GM21737 (cell line): Measurements from ENCODE around the gene ERICH6B.

Experiments used
- ATAC-seq: cut with Tn5 transposase; IDR thresholded peaks from one replicate; pipeline ENCODE4 v1.9.1; 2021; ENCODE audit warnings: mild to moderate bottlenecking, moderate library complexity; ENCODE audit not compliant: unreplicated experiment

ERICH6B gene

DNA sequence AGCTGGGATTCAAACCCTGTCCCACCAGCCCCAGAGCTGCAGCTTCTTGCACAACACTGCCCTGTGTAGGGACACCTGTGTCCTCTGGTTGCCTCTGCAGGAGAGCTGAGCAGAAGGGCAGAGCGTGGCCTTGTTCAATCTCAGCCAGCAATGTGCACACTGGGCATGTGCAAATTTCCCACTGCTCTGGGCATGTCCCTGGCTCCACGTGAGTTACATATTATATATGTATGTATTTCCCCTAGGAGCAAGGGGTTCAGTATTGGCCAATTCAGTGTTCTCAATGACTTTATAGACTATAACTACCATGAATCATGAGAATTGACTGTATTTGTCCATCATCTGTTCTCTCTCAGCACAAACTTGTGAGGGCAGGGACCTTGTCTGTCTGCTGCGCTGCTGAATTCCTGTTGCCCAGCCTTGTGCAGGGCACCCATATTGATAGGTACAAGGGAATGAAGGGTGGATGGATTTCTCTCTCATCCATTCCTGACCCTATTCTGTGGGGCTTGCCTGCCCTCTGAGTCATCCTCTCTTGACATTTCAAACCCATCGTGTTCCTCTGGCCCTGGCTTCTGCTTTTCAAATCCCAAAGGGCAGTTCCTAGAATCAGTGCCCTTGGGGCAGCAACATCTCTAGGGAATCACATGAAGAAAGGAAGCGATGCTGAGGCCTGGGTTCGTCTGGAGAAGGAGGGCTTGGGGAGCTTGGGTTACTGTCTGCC, 69.7 kb downstream of the ERICH6B start:
- no peak for ATAC-seq

DNA sequence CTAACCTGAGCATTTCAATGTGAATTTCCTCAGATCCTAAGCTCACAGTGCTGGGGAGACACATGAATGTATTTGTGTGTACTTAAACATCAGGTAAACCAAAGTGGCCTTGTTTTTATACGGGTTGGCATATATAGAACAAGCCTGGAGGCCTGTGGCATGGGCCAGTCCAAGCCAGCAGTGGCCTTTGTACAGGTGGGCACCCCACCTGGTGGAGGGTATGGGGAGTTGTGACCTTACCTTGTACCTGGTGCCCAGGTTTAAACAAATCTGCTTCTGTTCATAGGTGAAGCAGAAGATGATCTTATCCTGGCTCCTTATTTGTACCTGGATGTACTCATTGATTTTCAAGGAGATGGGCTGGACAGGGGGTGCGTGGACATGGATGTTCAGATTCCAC, 71.0 kb downstream of the ERICH6B start:
- ATAC-seq: no peak

DNA sequence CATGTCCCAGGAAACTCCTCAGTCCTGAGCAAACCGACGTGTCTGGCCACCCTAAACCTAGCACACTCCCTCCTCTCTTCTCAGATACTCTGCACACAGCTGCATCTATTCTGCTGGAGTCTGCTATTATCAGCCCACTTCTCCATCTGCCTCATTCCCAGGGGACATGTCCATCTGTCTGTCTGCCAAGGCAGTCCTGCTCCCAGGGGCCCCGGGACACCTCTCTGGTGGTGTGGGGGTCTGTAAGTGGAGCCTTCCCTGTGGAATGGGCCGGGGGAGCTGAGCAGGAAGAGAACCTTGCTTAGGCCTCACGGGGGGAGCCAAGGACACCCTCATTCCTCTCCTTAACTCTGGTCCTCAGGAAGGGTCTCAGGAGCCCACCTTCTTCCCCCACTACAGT, 72.7 kb downstream of the ERICH6B start:
- ATAC-seq: no peak

DNA sequence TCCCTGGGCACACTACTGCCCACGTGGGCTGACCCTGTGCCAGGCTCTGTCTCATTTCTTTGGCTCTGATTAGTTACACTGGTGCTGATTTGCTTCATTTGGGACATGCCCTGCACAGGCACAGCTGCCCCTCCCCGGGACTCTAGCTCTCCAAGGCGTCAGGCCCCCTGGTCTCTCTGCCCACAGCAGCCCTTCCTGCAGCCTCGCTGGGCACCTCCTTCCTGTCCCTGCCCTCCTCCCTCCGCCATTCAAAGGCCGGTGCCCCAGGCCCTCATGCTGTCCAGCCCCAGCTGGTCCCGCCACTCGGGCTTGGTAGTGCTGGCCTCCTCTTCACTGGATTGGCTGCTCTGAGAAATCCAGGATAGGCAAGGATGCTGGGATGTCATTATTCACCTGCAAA, 73.1 kb downstream of the ERICH6B start:
- no peak for ATAC-seq

DNA sequence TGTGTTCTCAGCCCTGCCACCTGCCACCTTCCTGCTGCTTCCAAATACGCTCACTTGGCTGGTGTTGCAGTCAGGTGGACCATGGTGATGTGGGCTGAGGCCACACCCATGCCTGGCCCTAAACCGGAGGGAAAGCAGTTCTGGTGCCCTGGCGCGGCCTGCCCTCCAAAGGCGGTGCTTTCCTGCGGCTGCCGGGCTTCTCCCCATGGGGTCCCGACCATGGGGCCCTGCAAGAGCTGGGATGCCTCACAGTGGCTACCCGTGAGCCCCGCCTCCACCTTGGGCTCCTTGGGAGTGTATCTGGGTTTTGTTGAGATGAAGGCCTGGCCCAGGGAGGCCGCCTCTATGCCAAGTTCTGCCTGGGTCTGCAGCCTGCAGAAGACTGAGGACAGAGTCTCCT, 73.7 kb downstream of the ERICH6B start:
- no peak for ATAC-seq

DNA sequence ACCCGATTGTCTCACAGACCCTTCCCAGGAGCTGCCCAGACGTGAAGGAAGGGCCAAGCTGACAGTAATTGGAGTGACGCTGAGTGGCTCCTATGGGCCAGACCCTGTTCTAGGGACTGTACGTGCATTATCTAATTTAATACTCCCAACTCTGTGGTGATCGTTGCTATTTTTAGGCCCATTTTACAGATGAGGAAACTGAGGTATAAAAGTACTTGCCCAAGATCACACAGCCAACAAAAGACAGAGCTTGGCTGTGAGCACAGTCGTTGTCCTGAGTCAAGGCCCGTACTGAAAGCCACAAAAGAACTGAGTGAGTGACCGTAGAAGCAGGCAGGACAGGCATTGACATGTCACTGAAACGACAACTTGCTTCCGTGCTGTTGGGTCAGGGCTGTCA, 74.7 kb downstream of the ERICH6B start:
- no peak for ATAC-seq

DNA sequence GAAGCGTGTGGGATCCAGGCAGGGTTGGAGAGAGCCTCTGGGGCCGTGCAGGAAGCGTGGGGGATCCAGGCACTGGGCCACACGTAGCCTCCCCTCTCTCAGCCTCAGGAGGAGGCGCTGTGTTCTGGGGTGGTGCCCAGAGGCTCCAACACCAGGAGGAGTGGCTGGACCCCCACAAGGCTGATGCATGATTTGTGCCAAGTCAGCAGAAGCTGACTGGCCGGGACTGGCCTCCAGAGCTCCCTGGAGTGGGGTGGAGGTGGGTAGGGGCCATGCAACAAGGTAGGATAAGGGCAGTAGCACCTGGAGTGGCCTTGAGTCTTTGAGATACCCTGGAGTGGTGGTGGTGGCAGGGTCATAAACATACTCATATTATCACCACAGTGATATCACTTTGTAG, 75.3 kb downstream of the ERICH6B start:
- no peak for ATAC-seq

DNA sequence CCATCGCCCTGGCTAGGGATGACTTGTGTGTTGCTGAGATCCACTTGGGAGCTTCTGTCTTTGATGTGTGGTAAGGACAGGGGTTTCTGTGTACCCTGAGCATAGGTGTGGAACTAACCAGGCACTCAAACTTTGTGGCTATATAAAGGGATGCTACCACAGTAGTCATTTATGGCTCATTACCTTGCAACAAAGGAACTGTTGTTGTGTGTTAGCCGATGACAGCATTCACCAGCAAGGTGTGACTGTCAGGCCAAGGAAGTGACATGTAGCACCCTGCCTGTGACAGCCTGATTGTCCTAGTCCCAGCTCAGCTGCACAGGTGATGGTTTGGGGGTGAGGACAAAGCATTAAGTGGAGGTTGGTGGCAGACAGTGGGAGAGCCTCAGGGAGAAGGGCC, 77.2 kb downstream of the ERICH6B start:
- no peak for ATAC-seq

DNA sequence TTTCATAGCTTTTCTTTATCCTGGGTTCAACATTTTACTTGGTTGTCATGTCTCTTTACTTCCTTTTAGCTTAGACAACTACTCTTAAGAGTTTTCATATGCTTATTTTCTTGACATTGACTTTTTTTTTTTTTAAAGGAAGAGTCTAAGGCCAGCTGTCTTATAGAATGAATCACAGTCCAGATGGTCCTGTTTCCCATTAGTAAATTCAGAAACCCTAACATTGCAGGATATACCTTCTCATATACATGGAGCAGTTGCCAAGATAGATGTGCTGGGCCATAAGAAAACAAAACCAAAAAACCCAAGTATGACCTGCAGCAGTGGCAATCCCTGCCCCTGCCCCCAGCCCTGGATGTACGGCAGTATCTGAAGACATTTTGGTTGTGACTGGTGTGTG, 78.0 kb downstream of the ERICH6B start:
- no peak for ATAC-seq

DNA sequence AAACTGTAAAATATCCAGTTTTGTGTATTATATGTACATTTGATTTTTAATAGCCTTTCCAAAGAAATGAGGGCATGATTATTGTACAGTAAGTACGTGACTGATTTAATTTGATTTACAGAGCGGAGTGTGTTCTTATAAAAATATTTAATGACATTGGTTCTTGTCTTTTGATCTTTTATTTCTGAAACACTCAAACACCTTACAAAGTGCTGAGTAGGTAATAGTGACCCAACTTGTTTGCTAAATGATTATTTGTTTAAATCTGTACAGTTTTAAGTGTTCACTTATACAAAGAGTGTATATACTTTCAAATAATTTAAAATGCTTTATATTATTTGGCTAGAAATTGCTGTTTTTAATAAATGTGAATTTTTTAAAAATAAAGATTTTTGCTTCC, 79.3 kb downstream of the ERICH6B start:
- ATAC-seq: no peak

DNA sequence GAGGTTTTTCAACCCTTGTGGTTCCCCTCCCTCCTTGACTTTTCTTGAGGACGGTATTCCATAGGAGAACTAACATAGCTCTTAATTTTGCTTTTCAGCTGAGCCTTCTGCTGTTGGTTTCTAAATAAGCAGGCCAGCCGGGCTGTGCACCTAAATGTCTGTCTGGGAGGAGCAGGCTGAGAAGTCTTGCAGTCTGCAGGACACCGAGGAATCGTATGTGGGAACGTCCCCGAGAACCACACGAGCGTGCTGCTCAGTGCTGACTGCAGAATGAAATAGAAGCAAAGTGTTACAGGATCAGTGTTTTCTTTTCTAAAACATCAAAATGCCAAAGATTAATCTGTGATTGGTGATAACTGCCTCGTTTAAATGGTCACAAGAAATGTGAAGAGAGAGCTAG, 80.9 kb downstream of the ERICH6B start:
- ATAC-seq: no peak

DNA sequence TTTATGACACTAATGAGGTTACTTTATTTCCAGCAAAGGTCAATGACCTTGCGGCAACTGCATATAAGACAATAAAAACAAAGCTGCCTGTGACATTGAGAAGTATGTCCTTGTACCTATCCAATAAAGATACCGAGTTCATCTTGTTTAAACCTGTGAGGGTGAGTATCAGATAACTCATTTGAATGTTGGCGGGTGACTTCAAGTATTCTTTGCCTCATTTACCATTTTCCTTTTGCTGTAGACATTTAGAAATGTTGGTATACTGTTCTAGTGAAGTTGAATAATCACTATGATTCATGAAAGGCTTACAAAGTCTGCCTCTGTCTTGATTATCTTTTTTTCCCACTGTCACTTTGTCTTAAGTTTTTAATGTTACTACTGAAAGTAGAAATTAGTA, 85.8 kb downstream of the ERICH6B start:
- no peak for ATAC-seq

DNA sequence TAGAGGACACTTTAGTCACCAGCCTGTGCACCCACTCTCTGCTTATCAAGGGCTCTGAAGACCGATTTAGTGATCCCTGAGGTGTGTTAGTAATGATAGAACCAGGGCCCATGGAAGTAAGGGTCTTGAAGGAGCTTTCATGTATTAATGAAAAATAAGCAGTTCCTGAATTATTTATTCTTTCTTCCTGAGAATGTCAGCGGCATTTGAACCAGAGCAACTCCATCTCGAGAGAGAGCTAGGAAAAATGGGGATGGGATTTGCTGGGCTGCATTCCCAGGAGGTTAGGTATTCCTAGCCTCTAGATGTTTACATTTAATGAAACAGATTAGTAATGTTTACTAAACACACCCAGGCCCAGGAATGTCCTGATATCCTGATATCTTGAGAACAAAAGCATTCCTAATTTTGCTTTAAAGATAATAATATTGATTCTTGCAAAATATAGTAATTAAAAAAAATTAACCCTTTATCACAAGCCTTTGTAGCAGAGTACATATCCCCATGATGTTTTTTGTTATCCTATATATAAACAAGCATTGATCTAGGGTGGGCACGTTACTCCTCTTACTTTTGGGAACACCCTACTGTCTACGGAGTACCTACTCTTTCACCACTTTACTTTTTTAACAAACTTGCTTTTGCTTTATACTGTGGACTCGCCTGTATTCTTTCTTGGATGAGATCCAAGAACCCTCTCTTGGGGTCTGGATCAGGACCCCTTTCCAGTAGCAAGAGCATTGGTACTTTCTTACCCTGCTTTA, 87.7 kb downstream of the ERICH6B start:
- ATAC-seq: no peak

DNA sequence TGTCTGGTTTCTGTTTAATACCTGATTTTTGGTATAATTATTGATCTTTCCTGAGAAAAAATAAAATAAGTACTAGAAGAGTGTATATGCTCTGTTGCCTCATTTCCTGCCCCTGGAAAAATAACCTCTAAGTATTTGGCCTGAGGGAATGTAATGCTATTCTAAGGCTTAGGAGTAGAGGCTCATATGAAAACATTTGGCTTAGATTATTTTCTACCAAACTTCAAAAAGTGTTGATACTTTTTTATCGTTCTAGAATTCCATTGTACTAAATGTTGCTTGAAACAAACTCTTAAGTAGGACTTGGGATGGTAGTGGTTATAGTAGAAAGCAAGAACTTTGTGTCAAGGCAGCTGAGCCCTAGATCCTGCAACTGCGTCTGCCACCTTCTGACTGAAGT, 93.0 kb downstream of the ERICH6B start:
- ATAC-seq: no peak

DNA sequence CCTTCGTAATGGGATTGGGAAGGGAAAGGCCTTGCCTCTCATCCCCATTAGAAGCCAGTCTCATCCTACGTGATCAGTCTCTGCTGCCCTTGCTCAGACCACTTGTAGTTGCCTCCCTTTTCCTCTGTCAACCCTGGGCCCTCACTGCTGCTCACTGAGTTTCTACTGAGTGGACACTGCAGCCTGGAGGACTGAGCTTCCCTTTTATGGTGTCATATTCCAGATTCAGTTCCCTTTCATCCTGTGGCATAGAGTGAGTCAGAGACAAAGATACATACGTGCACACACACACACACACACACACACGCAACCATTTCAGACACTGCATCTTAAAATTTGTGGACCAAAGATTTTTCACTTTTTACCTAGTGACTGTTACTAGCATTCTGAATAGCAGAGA, 94.2 kb downstream of the ERICH6B start:
- no peak for ATAC-seq

DNA sequence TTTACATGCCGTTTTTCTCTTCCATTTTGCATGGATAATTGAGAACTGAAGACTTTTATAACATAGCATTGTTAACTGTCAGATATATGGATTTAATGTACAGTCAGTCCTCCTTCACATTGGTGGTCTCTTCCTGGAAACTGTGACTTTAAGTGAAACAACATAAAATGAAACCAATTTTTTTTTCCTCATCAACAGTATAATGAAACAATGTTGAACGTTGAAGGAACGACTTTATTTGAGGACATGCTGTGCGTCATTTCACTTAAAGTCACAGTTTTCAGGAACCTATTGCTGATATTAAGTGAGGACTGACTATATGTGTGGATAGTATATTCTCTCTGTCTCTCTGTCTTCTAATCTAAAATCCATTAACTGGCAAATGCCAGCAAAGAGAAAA, 96.0 kb downstream of the ERICH6B start:
- ATAC-seq: no peak

DNA sequence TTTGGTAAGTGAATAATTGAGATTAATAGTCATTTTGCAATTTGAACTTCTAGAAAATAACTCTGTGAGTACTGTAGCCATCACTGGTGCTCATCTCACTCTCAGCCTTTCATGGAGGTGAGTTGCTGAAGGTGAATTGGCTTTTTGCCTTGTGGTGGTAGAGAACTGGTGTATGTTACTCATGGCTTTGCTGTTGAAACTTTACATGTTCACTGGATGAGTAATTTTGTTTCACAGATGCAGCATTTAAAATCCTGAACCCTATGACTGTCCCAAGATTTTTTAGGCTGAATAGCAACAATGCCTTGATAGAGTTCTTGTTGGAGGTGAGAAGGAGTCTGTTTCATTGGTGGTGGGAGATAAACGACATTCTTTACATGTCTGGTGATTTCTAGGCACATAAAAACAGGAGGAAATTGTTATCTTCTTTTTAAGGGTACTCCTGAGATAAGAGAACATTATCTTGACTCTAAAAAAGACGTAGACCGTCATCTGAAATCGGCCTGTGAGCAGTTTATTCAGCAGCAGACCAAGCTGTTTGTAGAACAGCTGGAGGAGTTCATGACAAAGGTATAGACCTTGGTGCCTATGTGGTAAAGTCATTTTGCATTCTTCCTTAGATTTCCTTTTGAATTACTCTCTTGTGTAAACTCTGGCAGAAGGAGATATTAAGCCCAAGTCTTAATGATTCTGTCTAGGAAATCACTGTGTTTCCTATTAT, 96.9 kb downstream of the ERICH6B start:
- ATAC-seq: no peak

DNA sequence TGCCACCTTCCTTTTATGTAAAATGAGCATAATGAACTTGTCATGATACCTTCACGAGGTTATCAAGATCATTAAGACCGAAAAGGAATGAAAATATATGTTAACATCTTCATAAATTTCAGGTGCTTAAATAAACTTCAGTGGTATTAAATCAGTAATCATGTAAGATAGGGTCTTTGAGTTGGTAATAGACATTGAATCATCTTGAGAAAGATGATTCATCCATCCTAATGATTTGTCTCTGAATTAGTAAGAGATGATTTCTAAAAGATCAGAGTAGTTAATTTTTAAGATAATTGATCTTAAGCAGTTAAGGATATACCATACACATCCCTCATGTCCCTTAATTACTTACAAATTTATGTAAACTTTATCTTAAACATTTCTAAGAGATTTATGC, 98.8 kb downstream of the ERICH6B start:
- ATAC-seq: no peak

DNA sequence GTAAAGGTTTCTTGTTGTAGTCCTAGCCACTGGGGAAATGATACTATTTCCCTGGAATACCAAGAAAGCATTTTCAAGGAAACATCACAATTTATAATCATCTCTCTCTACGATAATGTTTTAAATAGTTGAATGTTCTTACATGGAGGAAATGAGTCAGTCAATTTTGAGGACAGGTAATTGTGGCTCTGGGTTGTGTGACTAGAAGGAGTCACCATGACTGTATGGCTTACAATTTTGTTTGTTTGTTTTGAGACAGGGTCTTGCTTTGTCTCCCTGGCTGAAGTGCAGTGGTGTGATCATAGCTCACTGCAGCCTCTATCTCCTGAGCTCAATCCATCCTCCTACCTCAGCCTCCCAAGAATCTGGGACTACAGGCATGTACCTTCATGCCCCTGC, 103.4 kb downstream of the ERICH6B start:
- no peak for ATAC-seq

DNA sequence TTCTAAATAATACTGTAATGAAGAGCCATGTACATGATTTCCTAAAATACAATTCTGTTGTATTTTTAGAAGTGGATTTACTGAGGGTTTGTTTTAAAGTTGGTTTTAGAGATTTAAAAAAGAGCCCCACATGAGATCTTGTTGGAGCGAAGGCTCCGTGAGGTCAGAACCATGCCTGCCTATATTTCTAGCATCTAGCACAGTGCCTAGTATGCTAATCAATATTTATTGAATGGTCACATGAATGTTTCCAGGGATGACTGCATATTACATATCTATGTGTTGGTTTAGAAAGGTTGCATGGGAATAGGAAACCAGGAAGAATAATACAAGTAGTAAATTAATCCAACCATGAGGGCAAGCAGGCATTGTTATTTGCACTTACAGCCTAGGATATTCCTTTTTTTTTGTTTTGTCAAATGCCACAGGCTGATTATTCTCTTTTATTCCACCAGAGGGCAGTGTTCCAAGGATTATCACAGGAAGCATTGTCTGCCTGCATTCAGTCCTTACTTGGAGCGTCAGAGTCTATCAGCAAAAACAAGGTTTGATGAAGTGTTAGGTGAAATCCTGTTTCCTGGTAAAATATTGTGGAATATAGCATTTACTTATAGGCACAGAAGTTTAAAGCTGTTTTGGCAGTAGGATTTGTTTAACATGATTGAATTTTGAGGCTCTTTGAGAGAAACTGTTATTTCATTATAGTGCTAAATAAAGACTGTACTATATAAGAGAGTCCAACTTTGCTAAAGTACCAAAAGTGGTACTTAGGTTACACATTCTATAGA, 104.0 kb downstream of the ERICH6B start:
- ATAC-seq: no peak

DNA sequence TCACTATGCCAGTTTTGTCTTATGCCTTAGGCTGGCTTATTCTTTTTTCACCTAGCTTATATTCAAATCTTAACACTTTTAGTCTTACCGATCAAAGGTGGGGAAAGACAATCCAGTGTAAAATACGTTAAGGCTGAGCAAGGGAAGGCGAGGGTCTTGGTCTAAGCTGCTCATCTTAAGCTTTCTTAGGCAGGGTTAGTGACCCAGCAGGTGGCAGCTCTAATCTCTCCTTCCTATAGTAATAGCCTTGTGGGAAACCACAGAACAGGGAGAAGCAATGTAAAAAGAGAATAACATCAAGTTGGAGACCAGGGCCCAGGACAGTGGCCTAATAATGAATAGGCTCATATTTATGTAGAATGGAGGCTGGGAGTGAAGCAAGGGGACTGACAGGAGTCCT, 104.9 kb downstream of the ERICH6B start:
- ATAC-seq: no peak
